AG08396 (cell line): ENCODE results near the gene UGT1A9.

ENCODE experiments used
- DNase-seq: peaks from one replicate; pipeline ENCODE4 v3.0.0; 2012; ENCODE audit warnings: low spot score, mixed read lengths

The UGT1A9 gene

GRCh38 chr2:233817361-233817911 is 145.7 kb downstream of the UGT1A9 start:
- no peak for DNase-seq

- DNase-seq: no peak
Observed at GRCh38 chr2:233817995-233818638, 146.4 kb downstream of the UGT1A9 start.

- DNase-seq: no peak
Observed at GRCh38 chr2:233818639-233819621, 147.2 kb downstream of the UGT1A9 start.

- no peak for DNase-seq
Observed at GRCh38 chr2:233819884-233820773, 148.4 kb downstream of the UGT1A9 start.

GRCh38 chr2:233820774-233821105 is 149.0 kb downstream of the UGT1A9 start:
- DNase-seq: no peak

GRCh38 chr2:233821196-233821595 is 149.5 kb downstream of the UGT1A9 start:
- DNase-seq: no peak

DNA sequence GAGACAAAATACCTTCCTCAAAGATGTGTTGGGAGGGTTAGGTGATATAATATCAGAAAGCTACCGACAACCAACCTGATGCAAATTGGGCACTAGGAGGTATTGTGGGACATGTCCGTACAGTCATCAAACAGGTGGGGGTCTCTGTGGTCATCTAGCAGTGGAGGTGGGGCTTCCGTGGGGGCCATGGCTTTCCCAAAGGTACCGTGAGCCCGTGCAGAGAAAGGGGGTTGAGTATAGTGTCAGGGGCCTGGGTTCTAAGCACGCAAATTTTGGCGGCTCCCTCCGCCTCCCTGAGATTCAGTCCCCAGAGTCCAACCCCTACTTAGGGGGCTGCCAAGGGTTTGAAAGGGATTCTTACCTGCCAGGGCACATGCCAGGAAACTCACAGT is 150.0 kb downstream of the UGT1A9 start:
- DNase-seq: no peak

- no peak for DNase-seq
Observed at GRCh38 chr2:233822101-233822771, 150.5 kb downstream of the UGT1A9 start.
